DOHH2 (cell line): ENCODE data around the gene RASGEF1C.

ENCODE experiments used
- H3F3A ChIP-seq: fragments of 200-600 bp; sonication (generic), shearing (Covaris generic); 2 replicates; pipeline ENCODE4 v1.6.0; 2016; ENCODE audit warnings: antibody characterized with exemption, mild to moderate bottlenecking; ENCODE audit not compliant: control insufficient read depth, insufficient read depth
- H3K27ac ChIP-seq: fragments of 200-600 bp; sonication (generic); 2 replicates; pipeline ENCODE4 v1.5.1; 2014; ENCODE audit warnings: low read depth, mild to moderate bottlenecking, low read length, moderate library complexity
- H3K27me3 ChIP-seq: fragments of 200-600 bp; sonication (generic); 2 replicates; pipeline ENCODE4 v1.6.1; 2014; ENCODE audit warnings: mild to moderate bottlenecking, low read length, mixed read lengths; ENCODE audit not compliant: control insufficient read depth
- H3K36me3 ChIP-seq: fragments of 200-600 bp; sonication (generic); 2 replicates; pipeline ENCODE4 v1.6.1; 2014; ENCODE audit warnings: mild to moderate bottlenecking, low read length, moderate library complexity, mixed read lengths; ENCODE audit not compliant: control insufficient read depth
- H3K4me1 ChIP-seq: fragments of 200-600 bp; sonication (generic); 2 replicates; pipeline ENCODE4 v1.6.1; 2014; ENCODE audit warnings: mild to moderate bottlenecking, low read length, mixed read lengths; ENCODE audit not compliant: control insufficient read depth
- H3K4me2 ChIP-seq: fragments of 200-600 bp; sonication (generic); 2 replicates; pipeline ENCODE4 v1.6.0; 2014; ENCODE audit warnings: mild to moderate bottlenecking, low read length, moderate library complexity
- H3K4me3 ChIP-seq: fragments of 200-600 bp; sonication (generic); 2 replicates; pipeline ENCODE4 v1.5.1; 2014; ENCODE audit warnings: mild to moderate bottlenecking, low read length, mixed read lengths
- H3K79me2 ChIP-seq: fragments of 200-600 bp; sonication (generic); 2 replicates; pipeline ENCODE4 v1.6.1; 2014; ENCODE audit warnings: mild to moderate bottlenecking, low read length, mixed read lengths; ENCODE audit not compliant: control insufficient read depth
- H3K9me2 ChIP-seq: fragments of 200-600 bp; sonication (generic); replicated peaks from 2 replicates; pipeline ENCODE4 v1.6.1; 2014; ENCODE audit warnings: mild to moderate bottlenecking, low read length, mixed read lengths; ENCODE audit not compliant: control insufficient read depth
- H3K9me3 ChIP-seq: fragments of 200-600 bp; sonication (generic); 2 replicates; pipeline ENCODE4 v1.6.1; 2014; ENCODE audit warnings: antibody characterized with exemption, low read length, mixed read lengths; ENCODE audit not compliant: control insufficient read depth, insufficient read depth
- H4K20me1 ChIP-seq: fragments of 200-600 bp; sonication (generic); 2 replicates; pipeline ENCODE4 v1.6.0; 2014; ENCODE audit warnings: low read depth, mild to moderate bottlenecking, antibody characterized with exemption, low read length, moderate library complexity; ENCODE audit not compliant: control insufficient read depth, insufficient read depth
- EZH2phosphoT487 ChIP-seq: fragments of 200-600 bp; sonication (generic); IDR thresholded peaks from 2 replicates; pipeline ENCODE4 v1.6.1; 2017; ENCODE audit warnings: borderline replicate concordance, mild to moderate bottlenecking, antibody characterized with exemption, low read length, moderate library complexity, mixed read lengths
- TF ChIP-seq, protein P1 (sequence below): fragments of 200-600 bp; sonication (generic); IDR thresholded peaks from one replicate; pipeline ENCODE4 v1.5.1; 2014; ENCODE audit warnings: antibody characterized with exemption, mild to moderate bottlenecking, low read depth, low read length; ENCODE audit not compliant: poor library complexity, severe bottlenecking

RASGEF1C gene

DNA sequence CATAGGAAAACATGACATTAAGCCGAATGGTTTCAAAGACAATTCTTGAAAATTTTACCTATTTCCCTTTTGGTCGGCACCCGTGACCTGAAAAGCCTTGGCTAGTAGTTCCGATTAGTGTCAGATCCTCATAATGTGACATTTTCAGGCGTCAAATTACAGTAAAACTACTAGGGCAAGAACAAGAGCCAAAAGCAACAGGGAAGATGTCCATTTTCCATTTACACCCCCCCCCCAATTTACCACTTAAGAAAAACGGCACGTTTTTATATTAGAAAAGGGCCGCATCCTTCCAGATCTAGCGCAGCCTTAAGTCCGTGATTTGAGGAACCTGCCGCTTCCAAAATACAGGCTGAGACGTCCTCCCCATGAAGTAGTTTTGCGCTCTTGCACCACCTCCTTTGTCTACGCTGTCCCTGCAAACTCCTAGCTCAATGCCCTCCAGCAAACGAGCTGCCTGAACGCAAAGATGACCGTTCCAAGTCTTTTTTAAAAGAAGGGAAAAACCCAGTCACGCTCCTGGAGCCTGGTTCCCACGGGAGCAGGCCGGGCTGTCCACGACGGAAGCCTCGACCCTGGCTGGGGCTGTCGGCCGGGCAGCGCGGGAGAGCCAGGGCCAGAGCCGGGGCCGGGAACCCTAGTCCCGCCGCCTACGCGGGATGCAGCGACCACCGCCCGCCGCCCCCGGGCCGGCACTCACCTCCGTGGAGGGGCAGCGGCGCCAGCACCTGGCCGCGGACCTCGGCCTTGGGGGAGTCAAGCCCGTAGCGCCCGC, 138.1 kb downstream of the RASGEF1C start:
- H3K4me1 ChIP-seq: no peaks in the 10 kb centered on the region
- H3K27ac ChIP-seq: no peak overlapping the region
- H3K4me3 ChIP-seq: no peak overlapping the region
- TF ChIP-seq, protein P1, sequence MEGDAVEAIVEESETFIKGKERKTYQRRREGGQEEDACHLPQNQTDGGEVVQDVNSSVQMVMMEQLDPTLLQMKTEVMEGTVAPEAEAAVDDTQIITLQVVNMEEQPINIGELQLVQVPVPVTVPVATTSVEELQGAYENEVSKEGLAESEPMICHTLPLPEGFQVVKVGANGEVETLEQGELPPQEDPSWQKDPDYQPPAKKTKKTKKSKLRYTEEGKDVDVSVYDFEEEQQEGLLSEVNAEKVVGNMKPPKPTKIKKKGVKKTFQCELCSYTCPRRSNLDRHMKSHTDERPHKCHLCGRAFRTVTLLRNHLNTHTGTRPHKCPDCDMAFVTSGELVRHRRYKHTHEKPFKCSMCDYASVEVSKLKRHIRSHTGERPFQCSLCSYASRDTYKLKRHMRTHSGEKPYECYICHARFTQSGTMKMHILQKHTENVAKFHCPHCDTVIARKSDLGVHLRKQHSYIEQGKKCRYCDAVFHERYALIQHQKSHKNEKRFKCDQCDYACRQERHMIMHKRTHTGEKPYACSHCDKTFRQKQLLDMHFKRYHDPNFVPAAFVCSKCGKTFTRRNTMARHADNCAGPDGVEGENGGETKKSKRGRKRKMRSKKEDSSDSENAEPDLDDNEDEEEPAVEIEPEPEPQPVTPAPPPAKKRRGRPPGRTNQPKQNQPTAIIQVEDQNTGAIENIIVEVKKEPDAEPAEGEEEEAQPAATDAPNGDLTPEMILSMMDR: no peak
- no peak for TF ChIP-seq EZH2phosphoT487
- H3K79me2 ChIP-seq: no peaks in the 10 kb centered on the region
- H3K9me2 ChIP-seq: no peaks in the 10 kb centered on the region
- no peaks in the 10 kb centered on the region for H4K20me1 ChIP-seq
- peaks cover 15% of the 10 kb centered on the region for H3K27me3 ChIP-seq
- H3K4me2 ChIP-seq: no peak overlapping the region
- H3F3A ChIP-seq: no peaks in the 10 kb centered on the region
- H3K9me3 ChIP-seq: no peaks in the 10 kb centered on the region
- H3K36me3 ChIP-seq: no peaks in the 10 kb centered on the region

DNA sequence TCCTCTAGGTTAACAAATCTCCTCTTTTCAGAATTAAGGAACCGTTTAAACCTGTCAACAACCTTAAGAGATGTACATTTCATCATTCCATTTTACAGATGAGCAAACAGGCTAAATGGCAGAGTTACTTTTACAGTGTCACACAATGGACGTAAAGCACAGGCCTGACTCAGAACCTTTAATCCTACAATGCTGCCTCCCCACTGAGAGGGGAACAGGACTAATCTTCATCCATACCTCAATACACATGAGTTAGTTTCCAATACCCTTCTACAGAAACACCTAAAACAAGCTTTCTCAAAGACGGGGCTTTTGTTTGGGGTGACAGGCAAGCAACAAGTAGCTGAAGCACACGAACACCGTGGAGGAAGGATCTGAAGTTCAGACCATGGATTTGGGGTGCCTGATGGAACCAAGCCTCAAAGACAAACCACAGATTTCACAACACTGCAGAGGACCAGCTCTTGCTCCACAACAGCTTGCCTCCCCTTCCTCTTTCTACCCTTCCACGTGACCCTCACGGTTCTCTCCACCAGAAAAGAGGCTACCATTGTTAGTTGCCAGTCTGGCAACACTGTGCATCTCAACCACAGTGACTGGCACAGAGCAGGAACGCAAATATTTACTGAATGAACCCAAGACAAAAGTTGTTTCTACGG, 139.3 kb downstream of the RASGEF1C start:
- H3K36me3 ChIP-seq: no peaks in the 10 kb centered on the region
- H3K4me1 ChIP-seq: no peaks in the 10 kb centered on the region
- no peak overlapping the region for H3K4me2 ChIP-seq
- no peaks in the 10 kb centered on the region for H4K20me1 ChIP-seq
- H3K27ac ChIP-seq: no peak overlapping the region
- H3K79me2 ChIP-seq: no peaks in the 10 kb centered on the region
- H3K4me3 ChIP-seq: no peak overlapping the region
- no peak for TF ChIP-seq EZH2phosphoT487
- TF ChIP-seq, protein P1: no peak
- peaks cover 15% of the 10 kb centered on the region for H3K27me3 ChIP-seq
- H3F3A ChIP-seq: no peaks in the 10 kb centered on the region
- H3K9me3 ChIP-seq: no peaks in the 10 kb centered on the region
- H3K9me2 ChIP-seq: no peaks in the 10 kb centered on the region

DNA sequence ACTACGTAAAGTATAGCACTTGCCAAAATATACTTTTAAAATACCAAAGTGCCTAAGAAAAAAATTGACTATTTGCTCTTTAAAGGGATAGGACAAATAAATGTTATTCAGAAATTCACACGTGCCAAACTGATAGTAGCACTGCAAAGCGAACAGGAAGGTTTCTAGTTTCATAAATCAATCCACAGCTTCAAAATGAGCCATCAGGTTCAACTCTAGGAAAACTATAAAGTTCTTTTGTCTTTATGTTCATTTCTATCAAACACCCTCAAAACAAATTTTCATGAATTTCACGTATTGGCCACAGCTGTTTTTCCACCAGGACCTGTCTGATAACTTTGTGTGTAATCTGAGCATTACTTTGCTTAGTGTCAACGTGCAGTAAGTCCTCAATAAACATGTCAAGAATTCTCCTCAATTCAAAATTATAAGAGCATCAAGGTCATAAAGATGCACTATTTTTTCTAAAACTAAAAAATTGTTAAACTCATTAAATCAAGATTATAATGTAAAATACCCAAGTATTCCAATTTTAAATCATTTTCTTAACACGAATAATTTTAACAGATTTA, 140.4 kb downstream of the RASGEF1C start:
- H3F3A ChIP-seq: no peaks in the 10 kb centered on the region
- no peaks in the 10 kb centered on the region for H4K20me1 ChIP-seq
- no peak for TF ChIP-seq EZH2phosphoT487
- TF ChIP-seq, protein P1: no peak
- H3K4me3 ChIP-seq: no peak overlapping the region
- no peaks in the 10 kb centered on the region for H3K36me3 ChIP-seq
- no peak overlapping the region for H3K4me2 ChIP-seq
- no peaks in the 10 kb centered on the region for H3K4me1 ChIP-seq
- no peak overlapping the region for H3K27ac ChIP-seq
- no peaks in the 10 kb centered on the region for H3K9me3 ChIP-seq
- no peaks in the 10 kb centered on the region for H3K9me2 ChIP-seq
- peaks cover 21% of the 10 kb centered on the region for H3K27me3 ChIP-seq
- no peaks in the 10 kb centered on the region for H3K79me2 ChIP-seq
